HG03135 (cell line): ENCODE results near the gene SLC4A1AP.
"Not testable (repeated sequence)": the region's sequence is repeated elsewhere in the genome, so short reads cannot be mapped to it uniquely, and the experiment has no call there.

Source experiments
- ATAC-seq: cut with Tn5 transposase; IDR thresholded peaks from one replicate; pipeline ENCODE4 v1.9.1; 2021; ENCODE audit warnings: mild to moderate bottlenecking, moderate library complexity; ENCODE audit not compliant: unreplicated experiment

Gene SLC4A1AP

GRCh38 chr2:27663285-27664153 lies at the start of gene SLC4A1AP, which contains the start of gene SUPT7L:
TSS of gene SLC4A1AP (plus strand) at chr2:27663889. CDS start at chr2:27663915, 26 bp downstream.
TSS of gene SUPT7L (minus strand) at chr2:27663614. CDS start at chr2:27662192, 1,422 bp downstream.
- peak; percentile 72 for ATAC-seq

- no peak for ATAC-seq
Observed at GRCh38 chr2:27613985-27614384, 49.7 kb upstream of the SLC4A1AP start.

- no peak for ATAC-seq
Observed at GRCh38 chr2:27615316-27615715, 48.4 kb upstream of the SLC4A1AP start.

GRCh38 chr2:27621524-27621923 lies 42.2 kb upstream of the SLC4A1AP start:
- no peak for ATAC-seq

GRCh38 chr2:27622921-27623384 lies 40.7 kb upstream of the SLC4A1AP start:
- no peak for ATAC-seq

- no peak for ATAC-seq
Observed at GRCh38 chr2:27624943-27625342, 38.7 kb upstream of the SLC4A1AP start.

- ATAC-seq, result not testable (repeated sequence)
Observed at GRCh38 chr2:27626323-27626722, 37.4 kb upstream of the SLC4A1AP start.

- ATAC-seq, result not testable (repeated sequence)
Observed at GRCh38 chr2:27626921-27627320, 36.8 kb upstream of the SLC4A1AP start.

- ATAC-seq, result peak; percentile 16
Observed at GRCh38 chr2:27627963-27628766, 35.5 kb upstream of the SLC4A1AP start.

- ATAC-seq, result peak; percentile 98
Observed at GRCh38 chr2:27628767-27629709, 34.7 kb upstream of the SLC4A1AP start, which contains the start of the genes CCDC121 and GPN1. TSS of gene CCDC121 (minus strand) at chr2:27629012. CDS start at chr2:27627799, 1,213 bp downstream. TSS of gene GPN1 (plus strand) at chr2:27629050. CDS start at chr2:27629059, 9 bp downstream.

GRCh38 chr2:27630257-27630656 lies 33.4 kb upstream of the SLC4A1AP start:
- ATAC-seq, result not testable (repeated sequence)

- no peak for ATAC-seq
Observed at GRCh38 chr2:27634291-27634690, 29.4 kb upstream of the SLC4A1AP start.

GRCh38 chr2:27636766-27637165 lies 26.9 kb upstream of the SLC4A1AP start:
- ATAC-seq, result no peak

GRCh38 chr2:27638037-27638637 lies 25.6 kb upstream of the SLC4A1AP start:
- ATAC-seq, result no peak

GRCh38 chr2:27638709-27639108 lies 25.0 kb upstream of the SLC4A1AP start:
- ATAC-seq, result no peak

- no peak for ATAC-seq
Observed at GRCh38 chr2:27640722-27641245, 22.9 kb upstream of the SLC4A1AP start.

- no peak for ATAC-seq
Observed at GRCh38 chr2:27645197-27645596, 18.5 kb upstream of the SLC4A1AP start.

- ATAC-seq, result no peak
Observed at GRCh38 chr2:27647289-27647688, 16.4 kb upstream of the SLC4A1AP start.

- ATAC-seq, result no peak
Observed at GRCh38 chr2:27647737-27648136, 16.0 kb upstream of the SLC4A1AP start.

- no peak for ATAC-seq
Observed at GRCh38 chr2:27651056-27651455, 12.6 kb upstream of the SLC4A1AP start.
